ENCODE measurements around the gene MICOS13.

The MICOS13 gene

DNA sequence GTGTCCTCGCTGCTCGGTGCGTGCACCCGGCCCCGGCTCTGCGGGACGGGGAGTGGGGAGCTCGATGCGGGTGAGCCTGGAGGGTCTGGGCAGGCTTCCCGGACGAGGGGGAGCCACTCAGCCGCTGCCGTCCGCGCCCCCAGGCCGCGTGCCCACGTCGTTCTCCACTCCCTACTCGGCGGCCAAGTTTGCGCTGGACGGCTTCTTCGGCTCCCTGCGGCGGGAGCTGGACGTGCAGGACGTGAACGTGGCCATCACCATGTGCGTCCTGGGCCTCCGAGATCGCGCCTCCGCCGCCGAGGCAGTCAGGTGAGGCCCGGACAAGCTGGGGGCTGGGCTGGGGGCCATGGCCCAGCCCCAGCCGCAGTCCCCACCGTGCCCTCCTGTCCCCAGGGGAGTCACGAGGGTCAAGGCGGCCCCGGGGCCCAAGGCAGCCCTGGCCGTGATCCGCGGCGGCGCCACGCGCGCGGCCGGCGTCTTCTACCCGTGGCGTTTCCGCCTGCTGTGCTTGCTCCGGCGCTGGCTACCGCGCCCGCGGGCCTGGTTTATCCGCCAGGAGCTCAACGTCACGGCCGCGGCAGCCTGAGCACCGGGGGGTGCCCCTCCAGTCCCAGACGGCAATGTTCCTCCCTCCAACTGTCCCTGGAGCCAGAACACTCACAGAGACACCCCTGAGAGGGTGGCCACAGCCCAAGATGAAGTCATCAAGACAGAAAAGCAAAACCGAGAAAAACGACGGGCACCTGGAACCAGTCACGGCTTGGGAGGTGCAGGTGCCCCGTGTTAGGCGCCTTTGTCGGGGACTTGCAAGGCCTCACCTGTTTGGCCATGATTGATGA is 7.3 kb upstream of the MICOS13 start:
- FAIRE-seq, result no peak

DNA sequence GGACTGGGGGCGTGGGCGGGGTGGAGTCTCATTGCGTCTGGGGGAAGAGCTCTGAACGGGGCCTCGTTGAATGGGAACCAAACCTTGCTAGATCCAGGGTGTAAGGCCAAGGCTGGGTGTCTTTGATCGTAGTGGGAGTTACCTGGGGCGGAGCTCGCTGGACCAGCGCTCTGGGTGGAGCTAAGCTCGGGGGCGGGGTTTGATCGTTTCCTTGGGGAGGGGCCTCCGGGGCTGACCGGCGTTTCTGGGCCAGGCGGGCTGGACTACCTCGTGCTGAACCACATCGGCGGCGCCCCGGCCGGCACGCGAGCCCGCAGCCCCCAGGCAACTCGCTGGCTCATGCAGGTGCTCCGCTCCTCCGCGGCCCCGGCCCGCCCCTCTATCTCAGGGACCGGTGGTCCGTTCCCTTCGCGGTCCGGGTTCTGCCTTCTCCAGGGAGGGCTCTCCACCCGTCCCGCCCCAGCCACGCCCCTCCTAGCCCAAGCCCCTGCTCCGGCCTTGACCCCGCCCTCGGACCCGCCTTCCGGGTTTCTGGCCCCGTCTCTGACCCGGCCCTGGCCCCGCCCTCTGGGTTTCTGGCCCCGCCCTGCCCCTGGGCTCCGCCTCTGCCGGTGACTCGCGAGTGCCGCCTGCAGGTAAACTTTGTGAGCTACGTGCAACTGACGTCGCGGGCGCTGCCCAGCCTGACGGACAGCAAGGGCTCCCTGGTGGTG is 6.5 kb upstream of the MICOS13 start:
- no peak for FAIRE-seq

DNA sequence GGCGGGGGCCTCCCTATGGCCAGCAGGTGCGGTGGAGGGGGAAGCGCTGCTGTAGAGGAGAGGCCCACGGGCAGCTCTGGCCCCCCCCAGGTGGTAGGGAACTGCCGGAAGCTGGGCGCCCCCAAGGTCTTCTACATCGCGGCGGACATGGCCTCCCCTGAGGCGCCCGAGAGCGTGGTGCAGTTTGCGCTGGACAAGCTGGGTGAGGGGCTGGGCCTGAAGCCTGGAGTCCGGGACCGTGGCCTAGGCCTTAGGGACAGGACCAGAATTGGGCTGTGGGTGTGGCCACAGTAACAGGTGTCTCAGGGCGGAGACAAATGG is 6.0 kb upstream of the MICOS13 start:
- no peak for FAIRE-seq

DNA sequence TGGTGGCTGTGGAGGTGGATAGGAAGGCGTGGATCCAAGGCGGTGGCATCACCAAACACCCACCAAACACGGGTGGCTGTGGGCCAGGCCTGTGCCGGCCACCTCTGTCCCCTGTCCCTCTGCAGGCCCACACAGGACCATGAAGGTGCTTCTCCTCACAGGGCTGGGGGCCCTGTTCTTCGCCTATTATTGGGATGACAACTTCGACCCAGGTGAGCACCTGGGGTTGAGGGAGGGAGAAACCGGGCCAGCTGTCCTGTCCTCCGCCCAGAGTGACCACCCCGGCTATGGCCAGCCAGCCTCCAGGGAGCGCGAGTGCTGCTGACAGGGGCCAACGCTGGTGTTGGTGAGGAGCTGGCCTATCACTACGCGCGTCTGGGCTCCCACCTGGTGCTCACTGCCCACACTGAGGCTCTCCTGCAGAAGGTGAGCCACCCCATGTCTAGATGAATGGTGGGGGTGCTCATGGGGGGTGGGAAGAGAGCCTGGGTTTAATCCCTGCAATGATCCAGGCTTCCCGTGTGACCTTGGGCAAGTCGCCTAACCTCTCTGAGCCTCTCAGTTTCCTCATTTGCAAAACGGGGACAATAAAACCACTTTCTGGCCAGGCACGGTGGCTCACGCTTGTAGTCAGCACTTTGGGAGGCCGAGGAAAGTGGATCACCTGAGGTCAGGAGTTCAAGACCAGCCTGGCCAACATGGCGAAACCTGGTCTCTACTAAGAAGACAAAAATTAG is 4.5 kb upstream of the MICOS13 start:
- FAIRE-seq, result no peak

DNA sequence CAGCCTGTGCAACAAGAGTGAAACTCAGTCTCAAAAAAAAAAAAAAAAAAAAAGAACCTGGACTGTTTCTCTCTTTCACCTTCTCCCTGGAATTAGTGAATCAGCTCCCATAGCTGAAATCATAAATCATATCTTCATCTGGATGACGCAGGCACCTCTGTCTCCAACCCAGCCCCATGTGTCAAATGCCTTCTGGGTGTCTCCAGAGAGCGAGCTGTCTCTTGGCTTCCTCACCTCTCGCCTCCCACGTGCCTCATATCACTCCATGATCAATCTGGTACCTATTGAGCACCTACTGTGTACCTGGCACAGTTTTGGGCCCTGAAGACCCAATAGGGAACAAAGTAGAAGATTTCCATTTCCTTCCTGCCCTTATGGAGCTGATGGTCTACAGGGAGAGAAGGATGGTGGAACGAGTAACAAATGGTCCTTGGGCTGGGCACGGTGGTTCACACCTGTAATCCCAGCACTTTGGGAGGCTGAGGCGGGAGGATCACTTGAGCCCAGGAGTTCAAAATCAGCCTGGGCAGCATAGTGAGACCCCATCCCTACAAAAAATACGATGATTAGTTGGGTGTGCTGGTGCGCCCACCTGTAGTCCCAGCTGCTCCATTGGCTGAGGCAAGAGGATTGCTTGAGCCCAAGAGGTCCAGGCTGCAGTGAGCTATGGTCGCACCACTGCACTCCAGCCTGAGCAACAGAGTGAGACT is 3.0 kb upstream of the MICOS13 start:
- no peak for FAIRE-seq

DNA sequence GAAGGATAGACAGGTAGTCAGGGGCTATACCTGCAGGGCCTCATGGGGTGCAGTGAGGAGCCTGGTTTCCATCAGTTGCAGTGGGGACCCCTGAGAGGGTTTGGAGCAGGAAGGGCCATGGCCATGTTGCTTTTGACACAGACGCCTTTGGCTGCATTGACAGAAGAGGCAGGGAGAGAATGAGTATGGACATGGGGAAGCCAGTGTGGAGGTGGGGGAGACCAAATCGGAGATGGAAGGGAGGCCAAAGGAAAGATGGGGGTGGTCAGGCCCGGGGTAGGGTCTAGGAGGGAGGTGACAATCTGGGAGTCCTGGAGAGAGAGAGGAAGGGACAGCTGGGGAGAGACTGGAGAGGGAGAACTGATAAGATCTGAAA is 1.8 kb upstream of the MICOS13 start:
- no peak for FAIRE-seq

DNA sequence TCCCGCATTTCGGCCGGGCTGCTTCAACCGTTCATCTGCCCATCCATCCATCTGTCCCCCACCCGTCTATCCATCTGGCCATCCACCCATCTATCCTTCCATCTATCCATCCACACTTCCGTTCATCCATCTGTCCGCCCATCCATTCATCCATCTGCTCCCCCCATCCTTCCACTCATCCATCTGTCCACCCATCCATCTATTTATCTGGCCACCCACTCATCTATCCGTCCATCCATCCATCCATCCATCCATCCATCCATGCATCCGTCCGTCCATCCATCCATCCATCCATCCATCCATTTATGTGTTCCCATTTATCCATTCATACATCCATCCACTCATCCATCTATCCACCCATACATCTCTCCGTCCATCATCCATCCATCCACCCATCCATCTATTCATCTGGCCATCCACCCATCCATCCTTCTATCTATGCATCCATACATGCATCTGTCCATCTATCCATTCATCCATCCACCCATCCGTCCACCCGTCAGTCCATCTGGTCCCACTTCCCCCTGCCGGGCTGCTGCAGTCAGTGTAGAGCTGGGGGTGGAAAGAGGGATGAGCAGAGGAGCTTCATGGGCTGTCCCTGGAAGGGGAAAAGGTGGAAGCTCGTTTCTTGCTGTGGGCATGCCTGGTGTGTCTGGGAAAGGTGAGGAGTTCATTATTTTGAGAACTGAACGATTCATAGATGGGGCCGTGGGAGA is 1.2 kb upstream of the MICOS13 start:
- no peak for FAIRE-seq

DNA sequence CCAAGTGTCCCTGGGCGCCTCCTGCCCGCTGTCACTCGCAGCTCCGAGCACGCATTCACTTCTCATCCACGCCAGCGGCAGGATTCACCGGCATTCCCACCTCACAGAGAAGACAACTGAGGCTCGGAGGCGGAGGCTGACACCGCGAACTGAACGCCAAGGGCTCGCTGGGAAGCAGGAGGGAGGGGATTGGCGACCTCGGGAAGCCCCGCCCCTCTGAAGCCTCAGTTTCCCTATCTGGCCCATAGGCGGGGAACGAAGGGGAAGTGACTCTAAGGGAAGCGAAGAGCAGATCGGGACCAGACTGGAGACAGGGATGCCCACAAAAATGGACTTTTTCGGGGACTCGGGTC is 256 bp downstream of the MICOS13 start:
- FAIRE-seq, result no peak

DNA sequence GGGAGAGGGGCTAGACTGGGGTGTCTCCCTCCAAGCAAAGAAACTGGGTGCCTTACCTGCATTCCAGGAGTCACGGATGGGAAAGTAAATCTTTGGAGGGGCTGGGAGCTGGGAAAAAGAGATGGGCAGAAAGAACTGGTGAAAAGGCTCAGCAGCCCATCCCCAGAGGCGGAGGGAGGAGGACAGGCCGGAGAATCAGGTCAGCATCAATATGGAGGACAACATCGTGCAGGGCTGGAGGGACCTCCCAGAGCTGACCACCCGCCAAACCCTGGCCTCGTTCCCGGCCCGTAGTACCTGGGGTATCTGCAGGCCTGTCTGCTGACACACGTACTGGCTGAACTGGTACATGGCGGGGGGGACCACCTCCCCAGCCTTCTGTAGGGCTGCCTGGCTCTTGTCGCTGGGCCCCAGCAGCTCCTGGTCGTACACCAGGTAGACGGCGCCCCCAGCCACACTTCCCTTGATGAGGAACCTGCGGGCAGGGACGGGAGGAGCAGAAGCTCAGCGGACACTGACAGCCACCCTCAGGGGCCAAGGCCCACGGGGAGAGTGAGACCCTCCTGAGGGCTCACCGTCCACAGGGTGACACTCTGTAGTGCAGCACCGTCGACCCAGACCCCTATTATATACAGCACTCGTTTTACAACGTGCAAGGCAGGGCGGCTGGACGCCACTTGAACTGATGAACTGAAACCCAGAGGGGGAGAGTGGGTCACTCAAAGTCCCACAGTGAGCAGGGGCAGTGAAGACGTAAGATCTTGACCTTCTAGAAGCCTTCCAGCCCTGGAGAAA is 830 bp downstream of the MICOS13 start:
- FAIRE-seq, result no peak

DNA sequence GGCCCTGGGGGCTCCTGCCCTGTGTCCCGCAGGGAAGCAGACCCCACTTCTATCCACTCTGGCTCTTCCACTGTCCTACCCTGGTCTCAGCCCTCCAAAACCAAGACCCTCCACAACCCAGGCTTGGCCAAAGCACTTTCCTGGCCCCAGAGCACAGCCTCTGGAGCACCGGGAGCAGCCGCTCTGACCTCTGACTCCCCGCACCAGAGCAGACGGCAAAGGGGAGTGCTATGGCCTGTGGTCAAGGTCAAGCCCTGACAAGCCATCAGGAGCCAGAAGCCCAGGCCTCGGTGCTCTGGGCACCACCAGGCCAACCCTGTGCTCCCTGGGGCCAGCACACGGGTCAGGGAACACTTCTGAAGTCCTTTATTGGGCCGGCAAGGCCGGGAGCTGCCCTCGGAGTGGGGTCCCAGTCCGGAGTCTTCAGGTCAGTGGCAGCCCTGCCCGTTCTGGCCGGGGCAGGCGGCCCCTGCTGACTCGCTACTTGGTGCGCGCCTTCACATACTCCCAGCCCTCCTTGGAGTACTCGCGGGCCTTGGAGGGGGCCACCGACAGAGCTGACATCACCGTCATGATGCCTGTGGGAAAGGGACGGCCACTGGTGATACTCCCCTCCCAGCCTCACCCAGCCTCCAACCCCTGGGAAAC is 2.1 kb downstream of the MICOS13 start:
- FAIRE-seq, result no peak

DNA sequence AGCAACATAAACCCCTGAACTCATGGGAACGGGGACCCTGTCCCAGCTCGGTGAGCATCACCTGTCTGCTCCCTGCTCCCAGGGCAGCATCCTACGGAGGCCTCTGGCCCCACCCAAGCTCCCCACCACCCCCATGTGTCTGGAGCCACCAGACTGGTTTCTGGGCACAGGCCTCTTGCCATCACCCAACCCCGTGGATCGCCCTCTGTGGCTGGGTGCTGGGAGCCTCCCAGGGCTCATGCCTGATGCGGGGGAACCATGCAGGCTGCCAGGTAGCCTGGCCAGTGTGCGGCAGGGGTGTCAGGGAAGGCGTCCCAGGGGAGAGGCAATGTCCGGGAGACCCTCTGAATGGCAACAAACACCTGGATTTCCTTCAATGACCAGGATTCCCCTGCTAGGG is 2.7 kb downstream of the MICOS13 start:
- FAIRE-seq, result no peak

DNA sequence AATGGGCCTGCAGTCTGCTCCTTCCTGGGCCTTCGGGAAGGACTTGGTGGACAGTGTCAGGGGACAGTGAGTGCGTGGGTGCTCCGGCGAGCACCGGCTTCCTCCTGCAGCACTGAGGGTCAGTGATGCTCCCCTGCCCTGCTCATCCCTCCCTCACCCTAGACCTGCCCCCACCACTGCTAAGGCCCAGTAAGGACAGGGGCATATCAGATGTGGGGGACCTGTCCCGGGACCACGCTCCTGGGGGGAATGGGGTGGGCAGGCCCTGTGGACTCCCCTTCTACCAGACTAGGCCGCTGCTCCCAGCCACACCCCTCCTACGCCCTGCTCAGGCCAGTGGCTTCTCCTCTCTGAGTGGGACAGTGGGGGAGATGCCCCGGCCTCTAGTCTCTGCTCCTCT is 3.2 kb downstream of the MICOS13 start:
- FAIRE-seq, result no peak

DNA sequence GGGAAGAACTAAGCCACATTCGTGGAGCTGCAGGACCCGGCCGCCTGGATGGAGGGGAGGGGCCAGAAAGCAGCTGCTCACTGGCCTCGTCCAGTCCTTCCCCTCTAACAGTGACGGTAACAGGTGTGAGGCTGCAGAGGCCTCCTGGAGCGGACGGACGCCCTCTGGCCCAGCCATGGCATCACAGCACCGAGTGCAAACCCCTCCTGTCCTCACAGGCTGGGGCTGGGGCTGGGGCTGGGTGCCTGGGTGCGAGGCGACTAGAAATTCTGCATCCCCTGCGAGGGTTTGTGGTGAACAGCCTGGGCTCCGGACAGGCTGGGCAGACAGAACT is 3.6 kb downstream of the MICOS13 start:
- FAIRE-seq, result no peak

DNA sequence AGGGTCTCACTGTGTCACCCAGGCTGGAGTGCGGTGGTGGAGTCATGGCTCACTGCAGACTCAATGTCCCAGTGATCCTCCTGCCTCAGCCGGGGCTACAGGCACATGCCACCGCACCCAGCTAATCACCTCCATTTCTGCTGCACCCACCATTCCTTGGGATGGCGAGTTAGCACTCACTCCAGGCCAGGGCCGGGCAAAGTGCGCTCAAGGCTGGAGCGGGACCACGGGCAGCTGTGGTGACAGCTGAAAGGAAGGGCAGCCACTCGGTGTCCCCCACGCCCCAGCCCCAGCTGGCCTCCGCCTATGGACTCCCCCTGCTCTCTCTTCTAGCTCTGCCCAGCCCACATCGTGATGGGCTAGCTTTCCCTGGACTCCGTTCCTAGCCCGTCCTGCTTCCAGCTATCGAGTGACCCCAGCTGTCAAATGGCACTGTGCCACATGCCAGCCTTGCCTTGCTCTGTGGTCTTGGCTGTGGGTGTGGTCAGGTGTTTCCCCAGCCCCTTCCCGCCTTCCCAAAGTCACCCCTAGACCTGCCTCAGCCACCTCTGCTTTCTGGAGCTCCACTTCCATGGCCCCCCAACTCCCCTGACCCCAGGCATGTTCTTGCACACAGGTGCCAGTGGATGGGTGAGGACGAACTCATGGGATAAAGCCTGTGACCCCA is 4.1 kb downstream of the MICOS13 start:
- FAIRE-seq, result no peak

DNA sequence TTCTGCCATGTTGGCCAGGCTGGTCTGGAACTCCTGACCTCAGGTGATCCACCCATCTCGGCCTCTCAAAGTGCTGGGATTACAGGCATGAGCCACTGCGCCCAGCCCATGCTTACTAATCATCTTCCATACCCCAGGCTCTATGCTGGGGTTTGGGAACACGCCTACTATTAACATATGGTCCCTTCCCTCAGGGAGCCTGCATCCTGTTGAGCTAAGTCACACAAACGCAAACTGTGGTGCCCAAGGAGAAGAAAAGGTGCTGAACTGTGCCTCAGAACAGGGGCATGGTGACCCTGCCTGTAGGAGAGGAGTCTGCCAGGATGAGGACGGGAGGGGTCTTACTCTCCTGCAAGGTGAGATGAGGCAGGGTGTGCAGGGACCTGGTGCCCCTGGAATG is 5.6 kb downstream of the MICOS13 start:
- FAIRE-seq, result no peak

DNA sequence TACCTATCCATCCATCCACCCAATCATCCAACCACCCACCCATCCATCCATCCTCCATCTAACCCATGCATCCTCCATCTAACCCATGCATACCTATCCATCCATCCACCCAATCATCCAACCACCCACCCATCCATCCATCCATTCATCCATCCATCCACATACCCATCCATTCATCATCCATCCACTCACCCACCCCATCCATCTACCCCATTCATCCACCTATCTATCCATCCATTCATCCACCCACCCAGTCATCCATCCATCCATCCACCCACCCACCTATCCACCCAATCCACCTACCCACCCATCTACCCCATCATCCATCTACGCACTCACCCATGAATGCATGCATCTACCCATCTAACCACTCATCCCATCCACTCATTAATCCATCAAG is 6.6 kb downstream of the MICOS13 start:
- FAIRE-seq, result no peak

DNA sequence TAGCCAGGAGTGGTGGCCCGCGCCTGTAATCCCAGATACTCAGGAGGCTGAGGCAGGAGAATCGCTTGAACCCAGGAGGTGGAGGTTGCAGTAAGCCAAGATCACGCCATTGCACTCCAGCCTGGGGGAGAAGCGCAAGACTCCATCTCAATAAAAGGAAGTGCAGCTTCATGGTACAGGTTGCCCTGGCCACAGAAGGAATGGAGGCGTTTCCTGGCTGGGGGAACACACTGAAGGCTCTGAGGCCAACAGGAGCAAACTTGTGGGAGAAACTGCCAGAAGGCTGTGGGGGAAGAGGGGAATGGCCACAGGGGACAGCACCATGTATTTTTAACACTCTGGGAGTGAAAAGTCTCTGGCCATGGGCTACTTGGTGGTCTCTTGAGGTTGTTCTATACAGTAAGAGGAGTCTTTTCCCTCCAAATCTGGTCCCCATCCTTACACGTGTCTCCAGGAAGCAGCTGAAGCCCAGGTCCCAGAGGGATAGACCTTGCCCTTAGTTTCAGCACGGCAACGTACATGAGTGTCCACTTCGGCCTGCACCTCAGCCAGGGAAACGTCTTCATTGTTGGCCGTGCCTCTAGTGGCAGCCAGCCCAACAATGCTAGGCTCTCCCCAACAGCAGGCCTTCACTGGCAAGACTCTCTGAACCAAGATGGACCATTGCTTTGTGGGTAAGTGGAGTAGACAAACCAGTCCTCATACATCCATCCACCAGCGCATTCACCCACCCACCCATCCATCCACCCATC is 7.4 kb downstream of the MICOS13 start:
- FAIRE-seq, result no peak

DNA sequence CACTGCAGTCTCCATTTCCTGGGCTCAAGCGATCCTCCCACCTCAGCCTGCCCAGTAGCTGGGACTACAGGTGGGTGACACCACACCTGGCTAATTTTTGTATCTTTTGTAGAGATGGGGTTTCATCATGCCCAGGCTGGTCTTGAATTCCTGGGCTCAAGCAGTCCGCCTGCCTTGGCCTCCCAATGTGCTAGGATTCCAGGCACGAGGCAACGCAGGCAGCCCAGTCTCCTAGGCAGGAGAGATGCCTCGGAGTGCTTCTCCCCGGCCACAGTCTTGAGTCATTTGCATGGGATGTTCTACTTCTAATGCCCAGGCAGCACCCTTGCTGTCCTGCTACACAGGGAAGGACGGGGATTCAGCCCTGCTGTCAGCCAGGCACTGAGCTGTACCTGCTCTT is 8.7 kb downstream of the MICOS13 start:
- no peak for FAIRE-seq

DNA sequence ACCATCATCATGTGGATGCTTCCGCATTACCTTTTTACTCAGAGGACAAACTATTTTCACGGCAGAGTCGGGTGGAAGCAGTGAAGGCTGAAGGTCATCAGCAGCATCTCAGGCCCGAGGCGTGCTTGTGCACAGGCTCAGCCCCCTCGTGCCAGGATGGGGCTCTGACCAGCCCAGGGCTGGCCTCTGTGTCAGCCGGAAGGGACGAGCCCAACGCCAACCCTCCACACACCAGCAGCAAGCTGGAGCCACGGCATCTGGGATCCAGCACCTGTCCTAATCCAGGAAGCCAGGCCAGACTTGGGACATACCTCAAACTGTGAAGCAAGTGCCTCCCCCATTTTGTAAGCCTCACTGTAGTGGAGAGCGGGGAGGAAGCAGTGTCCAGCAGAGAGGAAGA is 11.1 kb downstream of the MICOS13 start:
- no peak for FAIRE-seq

DNA sequence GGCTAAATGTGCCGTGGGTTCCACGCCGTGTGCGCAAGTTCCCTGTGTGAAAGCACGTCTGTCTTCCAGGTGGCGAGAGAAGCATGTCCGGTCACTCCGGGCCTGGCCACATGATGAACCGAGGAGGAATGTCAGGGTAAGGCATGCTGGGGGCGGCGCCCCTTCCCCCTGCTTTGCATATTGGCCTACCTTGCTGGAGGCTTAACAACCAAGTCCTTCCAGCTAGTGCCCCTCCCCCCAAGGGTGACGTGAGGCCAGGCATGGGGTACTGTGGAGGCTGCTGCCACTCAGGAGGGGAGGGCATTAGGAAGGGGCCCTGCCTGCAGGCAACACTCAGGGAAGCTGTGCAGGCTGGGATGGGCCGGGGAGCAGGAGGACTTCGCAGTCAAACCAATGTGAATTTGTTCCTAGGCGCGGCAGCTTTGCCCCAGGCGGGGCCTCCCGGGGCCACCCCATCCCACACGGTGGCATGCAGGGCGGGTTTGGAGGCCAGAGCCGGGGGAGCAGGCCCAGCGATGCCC is 12.5 kb downstream of the MICOS13 start:
- no peak for FAIRE-seq

Data from endometrium (tissue), 2 donors.